Embryonic facial prominence (tissue), 1 donor: ENCODE results near the gene KMT5C.
A peak's percentile ranks its signal among the peaks of the same experiment; 100 is the strongest.

Experiments
- DNase-seq: peaks from one replicate; pipeline ENCODE4 v3.0.0-alpha.2; 2016; ENCODE audit errors: extremely low spot score

Gene KMT5C

GRCh38 chr19:55366790-55367189 is 27.1 kb downstream of the KMT5C start:
- no peak for DNase-seq

GRCh38 chr19:55368106-55368505 is 28.4 kb downstream of the KMT5C start:
- no peak for DNase-seq

GRCh38 chr19:55368701-55369563 is 29.3 kb downstream of the KMT5C start:
- DNase-seq = no peak

GRCh38 chr19:55369653-55370304 is 30.1 kb downstream of the KMT5C start:
- DNase-seq = no peak

GRCh38 chr19:55370305-55370988 is 30.8 kb downstream of the KMT5C start, which contains the start of gene IL11:
Gene IL11, minus strand, starts transcription at chr19:55370463. Its CDS starts 153 bp downstream, at chr19:55370310.
- no peak for DNase-seq

- no peak for DNase-seq
Measured at GRCh38 chr19:55372316-55373081, 32.8 kb downstream of the KMT5C start.

GRCh38 chr19:55373306-55373992 is 33.8 kb downstream of the KMT5C start:
- no peak for DNase-seq

GRCh38 chr19:55373993-55374757 is 34.5 kb downstream of the KMT5C start:
- no peak for DNase-seq

- no peak for DNase-seq
Measured at GRCh38 chr19:55376241-55376933, 36.7 kb downstream of the KMT5C start, which contains the start of gene TMEM190. Gene TMEM190, plus strand, starts transcription at chr19:55376826. Its CDS starts 28 bp downstream, at chr19:55376854.

GRCh38 chr19:55377356-55378131 is 37.9 kb downstream of the KMT5C start:
- no peak for DNase-seq

- no peak for DNase-seq
Measured at GRCh38 chr19:55379174-55379573, 39.5 kb downstream of the KMT5C start.

- DNase-seq = no peak
Measured at GRCh38 chr19:55382013-55382412, 42.3 kb downstream of the KMT5C start.

GRCh38 chr19:55382522-55383054 is 42.9 kb downstream of the KMT5C start:
- DNase-seq = no peak

GRCh38 chr19:55383279-55384130 is 43.8 kb downstream of the KMT5C start:
- DNase-seq = no peak

GRCh38 chr19:55384131-55384919 is 44.6 kb downstream of the KMT5C start, which contains the start of gene TMEM238:
Gene TMEM238, minus strand, starts transcription at chr19:55384292. Its CDS starts 33 bp downstream, at chr19:55384259.
- DNase-seq = no peak

GRCh38 chr19:55384920-55385723 is 45.4 kb downstream of the KMT5C start:
- peak; percentile 87 for DNase-seq
